ENCODE data around the gene TUBAL3.

GRCh38 chr10:5390607-5391205 is 13.9 kb downstream of the TUBAL3 start:
- no peak for TF ChIP-seq ZNF274 (IDR thresholded peaks at IDR 0.05; ENCODE audit: low read depth, low read length)
- no peak for TF ChIP-seq YY1 (IDR thresholded peaks at IDR 0.05; ENCODE audit: insufficient read depth, insufficient read length)
- TF ChIP-seq SUZ12 (IDR thresholded peaks at IDR 0.05; ENCODE audit: extremely low read depth, insufficient read depth, insufficient read length): no peak
